Hepatocyte (in vitro differentiated cells): ENCODE results near the gene DOK5. TPM values are rescaled to one million over a fixed set of nuclear protein-coding genes. Genes with fewer than 3 reads are reported as not detected.
"Not testable (repeated sequence)": the region's sequence is repeated elsewhere in the genome, so short reads cannot be mapped to it uniquely, and the experiment has no call there.

Experiments
- DNase-seq: peaks from one replicate; pipeline ENCODE4 v3.0.0-alpha.2; 2016; ENCODE audit warnings: low spot score
- H2AFZ ChIP-seq: fragments of 200-600 bp; sonication (generic); 2 replicates; pipeline ENCODE4 v1.6.0; 2016; ENCODE audit warnings: antibody characterized with exemption, mild to moderate bottlenecking
- H3K27ac ChIP-seq: fragments of 200-600 bp; sonication (generic); 2 replicates; pipeline ENCODE4 v1.5.1; 2016; ENCODE audit warnings: mild to moderate bottlenecking
- H3K27me3 ChIP-seq: fragments of 200-600 bp; sonication (generic); 2 replicates; pipeline ENCODE4 v1.6.1; 2016
- H3K36me3 ChIP-seq: fragments of 200-600 bp; sonication (generic); replicated peaks from 2 replicates; pipeline ENCODE4 v1.5.1; 2016; ENCODE audit warnings: low read depth; ENCODE audit not compliant: insufficient read depth
- H3K4me1 ChIP-seq: fragments of 200-600 bp; sonication (generic); 2 replicates; pipeline ENCODE4 v1.5.1; 2016; ENCODE audit warnings: mild to moderate bottlenecking, moderate library complexity; ENCODE audit not compliant: insufficient read depth
- H3K4me2 ChIP-seq: fragments of 200-600 bp; sonication (generic); 2 replicates; pipeline ENCODE4 v1.6.0; 2016
- H3K4me3 ChIP-seq: fragments of 200-600 bp; sonication (generic); 2 replicates; pipeline ENCODE4 v1.5.1; 2016; ENCODE audit warnings: mild to moderate bottlenecking
- H3K79me2 ChIP-seq: fragments of 200-600 bp; sonication (generic); 2 replicates; pipeline ENCODE4 v1.6.0; 2017; ENCODE audit warnings: mild to moderate bottlenecking
- H3K9me2 ChIP-seq: fragments of 200-600 bp; sonication (generic); replicated peaks from 2 replicates; pipeline ENCODE4 v1.6.0; 2017; ENCODE audit warnings: mild to moderate bottlenecking; ENCODE audit not compliant: insufficient read depth
- H3K9me3 ChIP-seq: fragments of 200-600 bp; sonication (generic); 2 replicates; pipeline ENCODE4 v1.5.1; 2016; ENCODE audit warnings: low read depth, mild to moderate bottlenecking
- H4K20me1 ChIP-seq: fragments of 200-600 bp; sonication (generic); 2 replicates; pipeline ENCODE4 v1.6.0; 2016; ENCODE audit warnings: mild to moderate bottlenecking; ENCODE audit not compliant: insufficient read depth, poor library complexity, severe bottlenecking
- EZH2 ChIP-seq: fragments of 200-600 bp; sonication (generic); IDR thresholded peaks from 2 replicates; pipeline ENCODE4 v1.6.1; 2016; ENCODE audit warnings: antibody characterized with exemption, mild to moderate bottlenecking, borderline replicate concordance
- EZH2phosphoT487 ChIP-seq: fragments of 200-600 bp; sonication (generic); IDR thresholded peaks from one replicate; pipeline ENCODE4 v1.6.1; 2018; ENCODE audit warnings: antibody characterized with exemption, mild to moderate bottlenecking, low read depth, moderate library complexity; ENCODE audit not compliant: unreplicated experiment, severe bottlenecking
- WGBS: methylation state at CpG from one replicate; pipeline ENCODE4 v1.1.6; 2016; ENCODE audit warnings: low lambda C conversion rate; ENCODE audit errors: missing lambda C conversion rate; 5-methylcytosine and 5-hydroxymethylcytosine counted together
- polyA plus RNA-seq: library from polyadenylated mRNA; unstranded; fragments of >200 nt; fragmentation: Nextera tagmentation; extraction: Ambion mirVana; gene quantifications from 2 replicates; pipeline ENCODE4 v1.2.1, GENCODE V29; 2016
- total RNA-seq: library from RNA; depleted of rRNA; stranded (reverse); fragments of >200 nt; gene quantifications from 2 replicates; pipeline ENCODE4 v1.2.3, GENCODE V29; 2014
- TF ChIP-seq, protein P1 (sequence below): fragments of 200-600 bp; sonication (generic); IDR thresholded peaks from 2 replicates; pipeline ENCODE4 v1.5.1; 2016; ENCODE audit warnings: antibody characterized with exemption, mild to moderate bottlenecking; ENCODE audit not compliant: poor library complexity

Gene DOK5
- total and polyA plus RNA-seq, 2 experiments from 2014 or later = 7.0 to 7.5 TPM

DNA sequence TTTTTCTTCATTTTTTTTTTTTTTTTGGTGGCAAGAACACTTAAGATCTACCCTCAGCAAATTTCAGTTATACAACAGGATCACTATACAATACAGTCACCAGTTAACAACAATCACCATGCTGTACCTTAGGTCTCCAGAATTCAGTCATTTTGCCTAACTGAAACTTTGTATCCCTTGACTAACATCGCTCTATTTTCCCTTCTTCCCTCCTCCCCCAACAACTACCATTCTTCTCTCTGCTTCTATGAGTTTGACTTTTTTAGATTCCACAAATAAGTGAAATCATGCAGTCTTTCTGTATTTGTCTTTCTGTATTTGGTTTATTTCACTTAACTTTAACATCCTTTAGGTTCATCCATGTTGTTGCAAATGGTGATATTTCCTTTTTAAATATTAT, 42.4 kb upstream of the DOK5 start:
- Histone ChIP-seq H3K4me3 (no peak overlapping the region), H3K4me2 (no peak overlapping the region), H3K9me2 (no peaks in the 10 kb centered on the region), H3K27me3 (no peaks in the 10 kb centered on the region), H3K9me3 (no peaks in the 10 kb centered on the region), H3K27ac (no peak overlapping the region), H3K4me1 (no peaks in the 10 kb centered on the region), H3K79me2 (no peaks in the 10 kb centered on the region), H2AFZ (no peak overlapping the region), H3K36me3 (no peaks in the 10 kb centered on the region), H4K20me1 (no peaks in the 10 kb centered on the region)
- 96% methylated on average over 1 of the region's 1 CpG for WGBS
- no peak for DNase-seq
- TF ChIP-seq EZH2phosphoT487 = no peak
- TF ChIP-seq EZH2 = no peak
- TF ChIP-seq, protein P1, sequence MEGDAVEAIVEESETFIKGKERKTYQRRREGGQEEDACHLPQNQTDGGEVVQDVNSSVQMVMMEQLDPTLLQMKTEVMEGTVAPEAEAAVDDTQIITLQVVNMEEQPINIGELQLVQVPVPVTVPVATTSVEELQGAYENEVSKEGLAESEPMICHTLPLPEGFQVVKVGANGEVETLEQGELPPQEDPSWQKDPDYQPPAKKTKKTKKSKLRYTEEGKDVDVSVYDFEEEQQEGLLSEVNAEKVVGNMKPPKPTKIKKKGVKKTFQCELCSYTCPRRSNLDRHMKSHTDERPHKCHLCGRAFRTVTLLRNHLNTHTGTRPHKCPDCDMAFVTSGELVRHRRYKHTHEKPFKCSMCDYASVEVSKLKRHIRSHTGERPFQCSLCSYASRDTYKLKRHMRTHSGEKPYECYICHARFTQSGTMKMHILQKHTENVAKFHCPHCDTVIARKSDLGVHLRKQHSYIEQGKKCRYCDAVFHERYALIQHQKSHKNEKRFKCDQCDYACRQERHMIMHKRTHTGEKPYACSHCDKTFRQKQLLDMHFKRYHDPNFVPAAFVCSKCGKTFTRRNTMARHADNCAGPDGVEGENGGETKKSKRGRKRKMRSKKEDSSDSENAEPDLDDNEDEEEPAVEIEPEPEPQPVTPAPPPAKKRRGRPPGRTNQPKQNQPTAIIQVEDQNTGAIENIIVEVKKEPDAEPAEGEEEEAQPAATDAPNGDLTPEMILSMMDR = no peak

- Histone ChIP-seq H3K9me3 (no peaks in the 10 kb centered on the region), H3K9me2 (no peaks in the 10 kb centered on the region), H3K79me2 (no peaks in the 10 kb centered on the region), H3K27me3 (no peaks in the 10 kb centered on the region), H3K27ac (no peak overlapping the region), H3K4me2 (no peak overlapping the region), H4K20me1 (no peaks in the 10 kb centered on the region), H2AFZ (no peak overlapping the region), H3K4me3 (no peak overlapping the region), H3K4me1 (no peaks in the 10 kb centered on the region), H3K36me3 (no peaks in the 10 kb centered on the region)
- DNase-seq = no peak
- 82% methylated on average over 9 of the region's 9 CpGs for WGBS
- TF ChIP-seq, protein P1 = no peak
- TF ChIP-seq EZH2phosphoT487 (no peak), EZH2 (no peak)
These were observed 41.8 kb upstream of the DOK5 start for GRCh38 chr20:54433636-54434035.

DNA sequence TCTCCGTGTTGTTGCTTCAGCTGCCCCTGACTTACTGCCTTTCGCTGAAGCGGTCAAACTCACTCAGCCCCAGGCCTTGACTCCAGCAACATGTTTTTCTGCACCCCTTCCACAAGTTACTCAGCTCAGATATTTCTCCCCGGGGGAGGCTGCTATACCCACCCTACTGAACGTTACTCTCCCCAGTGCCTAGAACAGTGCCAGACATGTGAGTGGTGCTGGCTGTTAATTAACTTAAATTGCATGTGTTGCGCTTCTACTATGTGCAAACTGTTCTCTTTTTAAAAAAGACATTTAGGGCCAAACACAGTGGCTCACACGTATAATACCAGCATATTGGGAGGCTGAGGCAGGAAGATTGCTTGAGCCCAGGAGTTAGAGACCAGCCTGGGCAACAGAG, 41.2 kb upstream of the DOK5 start:
- TF ChIP-seq, protein P1 = no peak
- TF ChIP-seq EZH2phosphoT487 (no peak), EZH2 (no peak)
- H3K79me2 ChIP-seq = no peaks in the 10 kb centered on the region
- no peaks in the 10 kb centered on the region for H3K9me3 ChIP-seq
- H2AFZ ChIP-seq = no peak overlapping the region
- H3K27me3 ChIP-seq = no peaks in the 10 kb centered on the region
- WGBS = 92% methylated on average over 7 of the region's 7 CpGs
- no peak overlapping the region for H3K4me3 ChIP-seq
- H3K4me1 ChIP-seq = no peaks in the 10 kb centered on the region
- no peak overlapping the region for H3K4me2 ChIP-seq
- no peak for DNase-seq
- no peaks in the 10 kb centered on the region for H3K36me3 ChIP-seq
- no peaks in the 10 kb centered on the region for H4K20me1 ChIP-seq
- H3K9me2 ChIP-seq = no peaks in the 10 kb centered on the region
- H3K27ac ChIP-seq = no peak overlapping the region

DNA sequence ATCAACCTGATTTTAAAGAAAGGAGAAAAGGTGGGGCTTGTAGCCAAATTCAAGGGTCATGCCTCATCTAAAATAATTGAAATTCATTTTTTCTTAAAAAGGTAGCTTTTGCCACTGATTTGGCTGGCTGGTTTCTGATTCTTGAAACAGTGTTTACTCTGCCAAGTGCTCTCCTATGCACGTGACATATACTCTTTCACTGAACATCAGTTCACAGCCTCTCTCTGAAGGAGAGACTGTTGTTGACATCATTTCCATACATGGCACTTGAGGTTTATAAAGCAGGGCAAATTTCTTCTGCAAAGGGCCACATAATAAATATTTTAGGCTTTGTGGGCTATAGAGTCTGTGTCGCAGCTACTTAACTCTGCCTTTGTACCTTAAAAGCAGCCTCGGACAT, 40.4 kb upstream of the DOK5 start:
- Histone ChIP-seq H3K36me3 (no peaks in the 10 kb centered on the region), H3K9me2 (no peaks in the 10 kb centered on the region), H3K27me3 (no peaks in the 10 kb centered on the region), H3K4me2 (no peak overlapping the region), H3K4me3 (no peak overlapping the region), H3K9me3 (no peaks in the 10 kb centered on the region), H3K4me1 (no peaks in the 10 kb centered on the region), H3K79me2 (no peaks in the 10 kb centered on the region), H3K27ac (no peak overlapping the region), H4K20me1 (no peaks in the 10 kb centered on the region), H2AFZ (no peak overlapping the region)
- DNase-seq = no peak
- 84% methylated on average over 3 of the region's 3 CpGs for WGBS
- TF ChIP-seq EZH2phosphoT487 = no peak
- TF ChIP-seq EZH2 = no peak
- TF ChIP-seq, protein P1 = no peak

- H3K4me1 ChIP-seq, H3K9me3 ChIP-seq, DNase-seq, H3K27me3 ChIP-seq, H3K9me2 ChIP-seq, H3K36me3 ChIP-seq, H3K4me3 ChIP-seq, H3K4me2 ChIP-seq, H3K27ac ChIP-seq, H3K79me2 ChIP-seq, H4K20me1 ChIP-seq, H2AFZ ChIP-seq: not testable (repeated sequence)
- WGBS = 95% methylated on average over 8 of the region's 8 CpGs
These were observed 39.0 kb upstream of the DOK5 start for GRCh38 chr20:54436410-54436809.
